Stimulated activated CD8-positive, alpha-beta memory T cell treated with anti-CD3 and anti-CD28 coated beads, Interleukin-4, amount 100 ng/mL, for 48 hours (primary cell): ENCODE results near the gene PMPCA.
A peak's percentile ranks its signal among the peaks of the same experiment; 100 is the strongest.
"Not testable (repeated sequence)": the region's sequence is repeated elsewhere in the genome, so short reads cannot be mapped to it uniquely, and the experiment has no call there.

ENCODE experiments used
- DNase-seq: peaks from one replicate; pipeline ENCODE4 v3.0.0-alpha.2; 2020

Gene PMPCA

GRCh38 chr9:136395020-136395340, 15.5 kb upstream of the PMPCA start:
- no peak for DNase-seq

- DNase-seq, result no peak
Measured at GRCh38 chr9:136395345-136396218, 14.9 kb upstream of the PMPCA start.

GRCh38 chr9:136396219-136396515, 14.3 kb upstream of the PMPCA start:
- no peak for DNase-seq

- no peak for DNase-seq
Measured at GRCh38 chr9:136397643-136398042, 12.8 kb upstream of the PMPCA start.

GRCh38 chr9:136398286-136398685, 12.2 kb upstream of the PMPCA start:
- no peak for DNase-seq

GRCh38 chr9:136399176-136400037, 11.1 kb upstream of the PMPCA start:
- peak; percentile 52 for DNase-seq

GRCh38 chr9:136400038-136400834, 10.2 kb upstream of the PMPCA start, which contains the start of gene SNAPC4:
TSS of gene SNAPC4 (minus strand) at chr9:136400170. CDS start at chr9:136398428, 1,742 bp downstream.
- DNase-seq, result peak; percentile 91

GRCh38 chr9:136401173-136401922, 9.1 kb upstream of the PMPCA start:
- DNase-seq, result no peak

- no peak for DNase-seq
Measured at GRCh38 chr9:136402067-136402466, 8.4 kb upstream of the PMPCA start.

GRCh38 chr9:136403538-136403914, 6.9 kb upstream of the PMPCA start:
- DNase-seq, result peak; percentile 79

GRCh38 chr9:136403915-136404800, 6.3 kb upstream of the PMPCA start:
- DNase-seq, result peak; percentile 59

GRCh38 chr9:136404801-136405136, 5.7 kb upstream of the PMPCA start:
- DNase-seq, result no peak

GRCh38 chr9:136405481-136405880, 5.0 kb upstream of the PMPCA start:
- no peak for DNase-seq

GRCh38 chr9:136405904-136406303, 4.6 kb upstream of the PMPCA start:
- not testable (repeated sequence) for DNase-seq

- DNase-seq, result not testable (repeated sequence)
Measured at GRCh38 chr9:136407061-136407460, 3.4 kb upstream of the PMPCA start.

GRCh38 chr9:136407911-136408310, 2.5 kb upstream of the PMPCA start:
- no peak for DNase-seq

GRCh38 chr9:136409557-136410455, 652 bp upstream of the PMPCA start:
- DNase-seq, result peak; percentile 63

GRCh38 chr9:136411378-136411777, 920 bp downstream of the PMPCA start:
- DNase-seq, result no peak

- no peak for DNase-seq
Measured at GRCh38 chr9:136412962-136413361, 2.5 kb downstream of the PMPCA start.

GRCh38 chr9:136416427-136416826, 6.0 kb downstream of the PMPCA start:
- no peak for DNase-seq

- DNase-seq, result no peak
Measured at GRCh38 chr9:136416914-136417313, 6.5 kb downstream of the PMPCA start.
